Endothelial cell (in vitro differentiated cells): ENCODE results near the gene CUX1. TPM values are rescaled to one million over a fixed set of nuclear protein-coding genes. Genes with fewer than 3 reads are reported as not detected.

Source experiments
- DNase-seq: peaks from one replicate; pipeline ENCODE4 v3.0.0; 2021; ENCODE audit warnings: low spot score
- H3K27ac Mint-ChIP-seq: one replicate; pipeline ENCODE4 v1.8.0; 2021; ENCODE audit warnings: mixed read lengths, inconsistent platforms; ENCODE audit not compliant: unreplicated experiment
- H3K27me3 Mint-ChIP-seq: one replicate; pipeline ENCODE4 v1.8.0; 2021; ENCODE audit warnings: mild to moderate bottlenecking, moderate library complexity, mixed read lengths, inconsistent platforms; ENCODE audit not compliant: unreplicated experiment
- H3K36me3 Mint-ChIP-seq: one replicate; pipeline ENCODE4 v1.8.0; 2021; ENCODE audit warnings: mild to moderate bottlenecking, low read depth, mixed read lengths, inconsistent platforms; ENCODE audit not compliant: unreplicated experiment
- H3K4me1 Mint-ChIP-seq: one replicate; pipeline ENCODE4 v1.8.0; 2021; ENCODE audit warnings: mild to moderate bottlenecking, mixed read lengths, inconsistent platforms; ENCODE audit not compliant: unreplicated experiment
- H3K4me3 Mint-ChIP-seq: one replicate; pipeline ENCODE4 v1.8.0; 2021; ENCODE audit warnings: mild to moderate bottlenecking, mixed read lengths, inconsistent platforms; ENCODE audit not compliant: unreplicated experiment
- H3K9me3 Mint-ChIP-seq: one replicate; pipeline ENCODE4 v1.8.0; 2021; ENCODE audit warnings: mixed read lengths, inconsistent platforms; ENCODE audit not compliant: unreplicated experiment
- total RNA-seq: library from RNA; stranded (reverse); fragmentation: NEBNext Ultra II Directional; extraction: Animal tissue kit (Norgen Biotek cat#: 25700); gene quantifications from one replicate; pipeline ENCODE4 v1.2.1, GENCODE V29; 2021; ENCODE audit not compliant: unreplicated experiment
- TF ChIP-seq, protein P1 (sequence below): fragments of 200-600 bp; sonication (generic); IDR thresholded peaks from one replicate; pipeline ENCODE4 v1.5.0; 2021; ENCODE audit warnings: antibody characterized with exemption; ENCODE audit not compliant: unreplicated experiment

CUX1 gene
- total RNA-seq, 1 donor from 2014 or later, result 43.7 TPM

DNA sequence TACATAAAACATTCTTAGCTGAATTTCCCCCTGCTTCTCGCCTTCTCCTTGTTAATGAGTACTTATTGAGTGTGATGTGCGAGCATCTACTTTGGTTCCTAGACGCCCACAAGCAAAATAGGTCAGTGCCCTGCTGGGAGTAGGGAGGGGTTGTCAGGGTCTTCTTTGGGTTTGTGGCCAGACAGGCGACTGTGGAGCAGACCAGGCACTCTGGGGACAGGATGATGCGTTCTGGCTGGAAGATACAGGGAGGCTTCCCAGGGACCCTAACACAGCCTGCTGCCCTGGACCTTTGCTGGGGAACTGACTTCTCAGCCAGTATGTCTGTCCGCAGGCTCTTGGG is 227.2 kb downstream of the CUX1 start:
- no peaks in the 10 kb centered on the region for H3K9me3 Mint-ChIP-seq
- H3K36me3 Mint-ChIP-seq, result peaks cover 5% of the 10 kb centered on the region
- H3K27me3 Mint-ChIP-seq, result peaks cover 3% of the 10 kb centered on the region
- TF ChIP-seq, protein P1, sequence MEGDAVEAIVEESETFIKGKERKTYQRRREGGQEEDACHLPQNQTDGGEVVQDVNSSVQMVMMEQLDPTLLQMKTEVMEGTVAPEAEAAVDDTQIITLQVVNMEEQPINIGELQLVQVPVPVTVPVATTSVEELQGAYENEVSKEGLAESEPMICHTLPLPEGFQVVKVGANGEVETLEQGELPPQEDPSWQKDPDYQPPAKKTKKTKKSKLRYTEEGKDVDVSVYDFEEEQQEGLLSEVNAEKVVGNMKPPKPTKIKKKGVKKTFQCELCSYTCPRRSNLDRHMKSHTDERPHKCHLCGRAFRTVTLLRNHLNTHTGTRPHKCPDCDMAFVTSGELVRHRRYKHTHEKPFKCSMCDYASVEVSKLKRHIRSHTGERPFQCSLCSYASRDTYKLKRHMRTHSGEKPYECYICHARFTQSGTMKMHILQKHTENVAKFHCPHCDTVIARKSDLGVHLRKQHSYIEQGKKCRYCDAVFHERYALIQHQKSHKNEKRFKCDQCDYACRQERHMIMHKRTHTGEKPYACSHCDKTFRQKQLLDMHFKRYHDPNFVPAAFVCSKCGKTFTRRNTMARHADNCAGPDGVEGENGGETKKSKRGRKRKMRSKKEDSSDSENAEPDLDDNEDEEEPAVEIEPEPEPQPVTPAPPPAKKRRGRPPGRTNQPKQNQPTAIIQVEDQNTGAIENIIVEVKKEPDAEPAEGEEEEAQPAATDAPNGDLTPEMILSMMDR, result no peak
- no peak overlapping the region for H3K27ac Mint-ChIP-seq
- DNase-seq, result no peak
- peaks cover 2% of the 10 kb centered on the region for H3K4me1 Mint-ChIP-seq
- H3K4me3 Mint-ChIP-seq, result no peak overlapping the region

DNA sequence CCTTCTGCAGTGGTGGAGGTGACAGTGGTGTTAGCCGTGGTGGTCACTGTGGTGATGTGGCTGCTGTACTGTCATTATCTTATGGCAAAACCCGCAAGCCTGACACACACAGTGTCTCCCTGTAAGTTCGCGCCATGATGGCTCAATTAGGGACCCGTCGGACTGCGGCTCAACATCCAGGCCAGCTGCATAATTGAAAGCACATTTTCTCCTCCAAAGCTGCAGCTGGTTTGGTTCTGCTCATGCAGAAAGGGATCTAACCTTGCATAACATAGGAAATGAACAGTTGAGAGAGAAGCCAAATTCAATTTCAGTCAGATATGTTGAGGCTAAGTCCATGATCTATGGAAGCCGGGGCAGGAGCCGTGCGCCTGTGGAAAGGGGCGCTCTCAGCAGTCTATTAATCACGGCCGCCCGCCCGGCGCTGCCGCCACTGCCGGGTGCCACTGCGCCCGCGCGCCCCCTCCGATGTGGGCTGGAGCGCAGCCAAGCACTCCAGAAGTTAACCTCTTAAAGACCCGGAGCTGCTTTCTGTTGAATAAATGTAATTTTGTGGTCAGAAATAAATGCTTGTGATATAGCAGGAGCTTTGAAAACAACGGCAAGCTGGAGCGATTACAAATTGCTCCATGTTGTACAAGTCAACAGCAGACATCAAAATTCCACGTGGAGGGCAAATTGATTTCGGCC is 227.7 kb downstream of the CUX1 start:
- H3K4me3 Mint-ChIP-seq, result no peak overlapping the region
- peaks cover 2% of the 10 kb centered on the region for H3K27me3 Mint-ChIP-seq
- H3K36me3 Mint-ChIP-seq, result peaks cover 1% of the 10 kb centered on the region
- no peaks in the 10 kb centered on the region for H3K9me3 Mint-ChIP-seq
- TF ChIP-seq, protein P1, result no peak
- H3K4me1 Mint-ChIP-seq, result peaks cover 2% of the 10 kb centered on the region
- DNase-seq, result no peak
- H3K27ac Mint-ChIP-seq, result no peak overlapping the region

DNA sequence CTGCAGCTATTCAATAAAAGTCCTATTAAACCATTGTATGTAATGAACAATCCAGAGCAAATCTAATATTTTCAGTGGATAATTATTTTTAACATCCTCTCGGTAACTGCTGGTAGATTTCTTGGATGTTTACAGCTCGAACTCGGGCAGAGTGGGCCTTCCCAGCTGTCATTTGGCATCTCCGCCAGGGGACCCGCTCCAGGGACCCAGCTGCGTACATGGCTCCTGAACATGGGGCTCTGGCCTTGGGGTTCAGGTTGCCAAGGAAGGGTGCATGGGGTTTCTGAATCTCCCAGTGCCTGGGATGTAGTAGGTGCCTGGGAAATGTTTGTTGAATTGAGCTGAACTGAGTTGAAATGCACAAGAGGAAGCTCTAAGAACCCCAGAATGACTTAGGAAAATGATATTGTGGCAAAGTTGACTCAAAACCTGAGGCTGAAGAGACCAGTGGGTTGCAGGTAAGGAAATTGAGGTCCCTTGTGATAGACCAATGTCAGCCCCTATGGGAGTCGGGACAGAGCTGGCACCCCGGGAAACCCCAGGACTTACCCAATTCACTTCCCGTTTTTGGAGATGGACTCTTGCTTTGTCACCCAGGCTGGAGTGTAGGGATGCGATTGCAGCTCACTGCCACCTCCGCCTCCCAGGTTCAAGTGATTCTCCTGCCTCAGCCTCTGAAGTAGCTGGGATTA is 228.4 kb downstream of the CUX1 start:
- Mint-ChIP-seq H3K4me1 (peaks cover 2% of the 10 kb centered on the region), H3K27ac (no peak overlapping the region), H3K9me3 (no peaks in the 10 kb centered on the region), H3K4me3 (no peak overlapping the region), H3K27me3 (peaks cover 1% of the 10 kb centered on the region), H3K36me3 (no peaks in the 10 kb centered on the region)
- DNase-seq, result no peak
- TF ChIP-seq, protein P1, result no peak

DNA sequence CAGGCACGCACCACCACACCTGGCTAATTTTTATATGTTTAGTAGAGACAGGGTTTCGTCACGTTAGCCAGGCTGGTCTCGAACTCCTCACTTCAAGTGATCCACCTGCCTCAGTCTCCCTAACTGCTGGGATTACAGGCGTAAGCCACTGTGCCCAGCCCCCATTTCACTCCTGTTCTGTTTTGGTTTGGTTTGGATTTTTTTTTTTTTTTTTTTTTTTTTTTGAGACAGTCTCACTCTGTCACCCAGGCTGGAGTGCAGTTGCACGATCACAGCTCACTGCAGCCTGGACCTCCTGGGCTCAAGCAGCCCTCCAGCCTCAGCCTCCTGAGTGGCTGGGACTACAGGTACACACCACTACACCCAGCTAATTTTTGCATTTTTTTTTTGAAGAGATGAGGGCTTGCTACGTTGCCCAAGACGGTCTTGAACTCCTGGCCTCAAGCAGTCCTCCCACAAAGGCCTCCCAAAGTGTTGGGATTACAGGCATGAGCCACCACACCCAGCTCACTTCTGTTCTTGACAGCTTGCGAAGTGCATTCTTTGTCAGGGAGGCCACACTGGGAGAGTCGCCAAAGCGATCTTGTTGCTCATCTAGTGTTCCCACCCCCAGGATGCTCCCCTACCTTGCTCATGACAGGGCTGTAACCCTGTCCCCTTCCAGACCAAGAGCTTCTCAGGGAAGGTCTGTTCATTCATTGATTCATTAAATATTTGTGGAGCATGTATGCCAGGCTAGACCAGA is 229.1 kb downstream of the CUX1 start:
- Mint-ChIP-seq H3K4me3 (no peak overlapping the region), H3K4me1 (peaks cover 2% of the 10 kb centered on the region), H3K9me3 (no peaks in the 10 kb centered on the region), H3K36me3 (peaks cover 3% of the 10 kb centered on the region), H3K27ac (no peak overlapping the region), H3K27me3 (peaks cover 4% of the 10 kb centered on the region)
- TF ChIP-seq, protein P1, result no peak
- DNase-seq, result no peak
